ENCODE results near the gene PARD3.

- TF ChIP-seq, protein P1, sequence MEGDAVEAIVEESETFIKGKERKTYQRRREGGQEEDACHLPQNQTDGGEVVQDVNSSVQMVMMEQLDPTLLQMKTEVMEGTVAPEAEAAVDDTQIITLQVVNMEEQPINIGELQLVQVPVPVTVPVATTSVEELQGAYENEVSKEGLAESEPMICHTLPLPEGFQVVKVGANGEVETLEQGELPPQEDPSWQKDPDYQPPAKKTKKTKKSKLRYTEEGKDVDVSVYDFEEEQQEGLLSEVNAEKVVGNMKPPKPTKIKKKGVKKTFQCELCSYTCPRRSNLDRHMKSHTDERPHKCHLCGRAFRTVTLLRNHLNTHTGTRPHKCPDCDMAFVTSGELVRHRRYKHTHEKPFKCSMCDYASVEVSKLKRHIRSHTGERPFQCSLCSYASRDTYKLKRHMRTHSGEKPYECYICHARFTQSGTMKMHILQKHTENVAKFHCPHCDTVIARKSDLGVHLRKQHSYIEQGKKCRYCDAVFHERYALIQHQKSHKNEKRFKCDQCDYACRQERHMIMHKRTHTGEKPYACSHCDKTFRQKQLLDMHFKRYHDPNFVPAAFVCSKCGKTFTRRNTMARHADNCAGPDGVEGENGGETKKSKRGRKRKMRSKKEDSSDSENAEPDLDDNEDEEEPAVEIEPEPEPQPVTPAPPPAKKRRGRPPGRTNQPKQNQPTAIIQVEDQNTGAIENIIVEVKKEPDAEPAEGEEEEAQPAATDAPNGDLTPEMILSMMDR (IDR thresholded peaks at IDR 0.05; ENCODE audit: insufficient read depth, low read depth, low read length) = no peak
- no peak for TF ChIP-seq EZH2 (IDR thresholded peaks at IDR 0.05; ENCODE audit: insufficient read depth, low read length)
Measured at GRCh38 chr10:34075254-34075926, 739.7 kb downstream of the PARD3 start.

Data from astrocyte (in vitro differentiated cells and primary cell).